Raji (cell line): ENCODE results near the gene TNFRSF1B.

Source experiments
- POLR2A ChIP-seq: IDR thresholded peaks from 2 replicates; pipeline ENCODE4 v1.6.1; 2011; ENCODE audit warnings: low read depth, low read length, control low read depth; ENCODE audit not compliant: insufficient read depth

TNFRSF1B gene

GRCh38 chr1:12203216-12204007 lies 36.6 kb downstream of the TNFRSF1B start:
- TF ChIP-seq POLR2A: no peak

GRCh38 chr1:12204140-12204539 lies 37.3 kb downstream of the TNFRSF1B start:
- no peak for TF ChIP-seq POLR2A

GRCh38 chr1:12204754-12205658 lies 38.2 kb downstream of the TNFRSF1B start:
- no peak for TF ChIP-seq POLR2A

GRCh38 chr1:12206238-12206637 lies 39.4 kb downstream of the TNFRSF1B start:
- no peak for TF ChIP-seq POLR2A

GRCh38 chr1:12206792-12207424 lies 40.1 kb downstream of the TNFRSF1B start:
- TF ChIP-seq POLR2A: no peak

- TF ChIP-seq POLR2A: no peak
Measured at GRCh38 chr1:12208271-12208670, 41.5 kb downstream of the TNFRSF1B start.

- no peak for TF ChIP-seq POLR2A
Measured at GRCh38 chr1:12208764-12209494, 42.1 kb downstream of the TNFRSF1B start.

- no peak for TF ChIP-seq POLR2A
Measured at GRCh38 chr1:12209495-12209832, 42.7 kb downstream of the TNFRSF1B start.

GRCh38 chr1:12215118-12215961 lies 48.5 kb downstream of the TNFRSF1B start:
- no peak for TF ChIP-seq POLR2A

- TF ChIP-seq POLR2A: no peak
Measured at GRCh38 chr1:12219800-12220199, 53.0 kb downstream of the TNFRSF1B start.

GRCh38 chr1:12220890-12221289 lies 54.1 kb downstream of the TNFRSF1B start:
- no peak for TF ChIP-seq POLR2A

GRCh38 chr1:12228979-12229378 lies 62.2 kb downstream of the TNFRSF1B start:
- TF ChIP-seq POLR2A: no peak

GRCh38 chr1:12229386-12229834 lies 62.6 kb downstream of the TNFRSF1B start:
- no peak for TF ChIP-seq POLR2A
